Mammary epithelial cell (primary cell): ENCODE results near the gene LRIG1.

Source experiments
- EZH2 ChIP-seq: IDR thresholded peaks from 2 replicates; pipeline ENCODE4 v1.6.1; 2012; ENCODE audit warnings: low read length, inconsistent platforms, borderline replicate concordance
- TF ChIP-seq, protein P1 (sequence below), 2 donors: IDR thresholded peaks in 1 of 2; conservative IDR thresholded peaks in 1 of 2; 2 replicates each; pipeline ENCODE4 v1.5.1; 2011 to 2012; ENCODE audit warnings: inconsistent platforms in 2 of 2, low read length in 2 of 2, mild to moderate bottlenecking in 2 of 2, control low read depth in 1 of 2, low read depth in 1 of 2; ENCODE audit not compliant: insufficient read depth in 1 of 2; ENCODE audit errors: extremely low read depth in 1 of 2

DNA sequence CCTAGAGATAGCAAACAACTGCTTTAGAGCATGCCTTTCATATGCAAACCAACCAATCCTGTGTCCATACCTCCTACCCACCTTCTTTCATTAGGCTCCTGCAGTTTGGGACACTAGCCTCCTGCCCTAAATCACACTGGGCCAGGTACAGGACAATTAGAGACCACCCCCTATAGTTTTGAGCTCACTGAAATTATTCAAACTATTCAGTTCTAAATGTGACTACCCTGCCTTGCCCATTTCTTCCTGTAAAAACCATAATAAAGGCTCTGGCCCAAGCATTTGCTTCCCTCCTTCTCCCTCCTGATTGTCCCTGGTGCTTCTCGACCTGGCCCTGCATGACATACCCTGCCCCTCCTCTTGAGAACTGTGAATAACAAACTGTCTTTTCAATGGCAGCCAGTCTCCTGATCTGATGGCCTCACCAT lies 31.4 kb upstream of the LRIG1 start:
- TF ChIP-seq, protein P1, sequence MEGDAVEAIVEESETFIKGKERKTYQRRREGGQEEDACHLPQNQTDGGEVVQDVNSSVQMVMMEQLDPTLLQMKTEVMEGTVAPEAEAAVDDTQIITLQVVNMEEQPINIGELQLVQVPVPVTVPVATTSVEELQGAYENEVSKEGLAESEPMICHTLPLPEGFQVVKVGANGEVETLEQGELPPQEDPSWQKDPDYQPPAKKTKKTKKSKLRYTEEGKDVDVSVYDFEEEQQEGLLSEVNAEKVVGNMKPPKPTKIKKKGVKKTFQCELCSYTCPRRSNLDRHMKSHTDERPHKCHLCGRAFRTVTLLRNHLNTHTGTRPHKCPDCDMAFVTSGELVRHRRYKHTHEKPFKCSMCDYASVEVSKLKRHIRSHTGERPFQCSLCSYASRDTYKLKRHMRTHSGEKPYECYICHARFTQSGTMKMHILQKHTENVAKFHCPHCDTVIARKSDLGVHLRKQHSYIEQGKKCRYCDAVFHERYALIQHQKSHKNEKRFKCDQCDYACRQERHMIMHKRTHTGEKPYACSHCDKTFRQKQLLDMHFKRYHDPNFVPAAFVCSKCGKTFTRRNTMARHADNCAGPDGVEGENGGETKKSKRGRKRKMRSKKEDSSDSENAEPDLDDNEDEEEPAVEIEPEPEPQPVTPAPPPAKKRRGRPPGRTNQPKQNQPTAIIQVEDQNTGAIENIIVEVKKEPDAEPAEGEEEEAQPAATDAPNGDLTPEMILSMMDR (conservative IDR thresholded peaks at IDR 0.05 in 1 of 2, IDR thresholded peaks at IDR 0.05 in 1 of 2; ENCODE audit: extremely low read depth in 1 of 2, insufficient read depth in 1 of 2, low read depth in 1 of 2, low read length in 2 of 2): no peak
- no peak for TF ChIP-seq EZH2
